HG03045 (cell line): ENCODE measurements around the gene TTC31.

ENCODE experiments used
- ATAC-seq: cut with Tn5 transposase; IDR thresholded peaks from one replicate; pipeline ENCODE4 v1.9.1; 2021; ENCODE audit warnings: mild to moderate bottlenecking, moderate library complexity; ENCODE audit not compliant: unreplicated experiment

Gene TTC31

GRCh38 chr2:74503506-74504475, 20.9 kb downstream of the TTC31 start:
- no peak for ATAC-seq

- no peak for ATAC-seq
Observed at GRCh38 chr2:74504591-74504990, 21.7 kb downstream of the TTC31 start.

- no peak for ATAC-seq
Observed at GRCh38 chr2:74505448-74506246, 22.8 kb downstream of the TTC31 start.

GRCh38 chr2:74507145-74507925, 24.5 kb downstream of the TTC31 start, which contains the start of gene PCGF1:
Gene PCGF1 (minus strand): TSS chr2:74507695. CDS start chr2:74507668, 27 bp downstream.
- peak; percentile 92 for ATAC-seq

GRCh38 chr2:74507926-74508520, 25.1 kb downstream of the TTC31 start:
- peak; percentile 8 for ATAC-seq

- no peak for ATAC-seq
Observed at GRCh38 chr2:74510272-74510671, 27.4 kb downstream of the TTC31 start.

- no peak for ATAC-seq
Observed at GRCh38 chr2:74511104-74511989, 28.5 kb downstream of the TTC31 start.

- no peak for ATAC-seq
Observed at GRCh38 chr2:74512744-74513604, 30.1 kb downstream of the TTC31 start.

- ATAC-seq, result no peak
Observed at GRCh38 chr2:74513605-74514367, 30.9 kb downstream of the TTC31 start.

GRCh38 chr2:74514368-74515270, 31.7 kb downstream of the TTC31 start, which contains the start of gene TLX2:
Gene TLX2 (plus strand): TSS chr2:74514450. CDS start chr2:74514807, 357 bp downstream.
- no peak for ATAC-seq

GRCh38 chr2:74515271-74515980, 32.5 kb downstream of the TTC31 start:
- no peak for ATAC-seq

- peak; percentile 45 for ATAC-seq
Observed at GRCh38 chr2:74515981-74516633, 33.2 kb downstream of the TTC31 start.

GRCh38 chr2:74516650-74517049, 33.8 kb downstream of the TTC31 start:
- no peak for ATAC-seq

- ATAC-seq, result no peak
Observed at GRCh38 chr2:74522516-74522915, 39.6 kb downstream of the TTC31 start.

- no peak for ATAC-seq
Observed at GRCh38 chr2:74524005-74524404, 41.1 kb downstream of the TTC31 start.
